Activated CD4-positive, alpha-beta memory T cell treated with anti-CD3 and anti-CD28 coated beads, Interleukin-2, amount 10 ng/mL, durations not matched to agents 7 days and 5 days (primary cell): Measurements from ENCODE around the gene LILRA5. TPM values are rescaled to one million over a fixed set of nuclear protein-coding genes. Genes with fewer than 3 reads are reported as not detected.

ENCODE experiments used
- CTCF ChIA-PET: fragments of 350-600 bp; sonication (Branson Sonifier 250); formaldehyde crosslinking; loops from one replicate; lab custom pipeline; 2021; ENCODE audit warnings: antibody characterized with exemption, inconsistent platforms; lab: Charles Lee
- POLR2A ChIA-PET: fragments of 350-600 bp; sonication (Branson Sonifier 250); formaldehyde crosslinking; loops from one replicate; lab custom pipeline; 2021; ENCODE audit warnings: antibody characterized with exemption; lab: Charles Lee
- DNase-seq: peaks from one replicate; pipeline ENCODE4 v3.0.0-alpha.2; 2020
- H3K27ac Mint-ChIP-seq: one replicate; pipeline ENCODE4 v1.8.0; 2021; ENCODE audit warnings: mild to moderate bottlenecking, mixed read lengths
- H3K27me3 Mint-ChIP-seq: one replicate; pipeline ENCODE4 v1.8.0; 2021; ENCODE audit warnings: mixed read lengths
- H3K36me3 Mint-ChIP-seq: one replicate; pipeline ENCODE4 v1.8.0; 2021; ENCODE audit warnings: low read depth, mixed read lengths
- H3K4me1 Mint-ChIP-seq: one replicate; pipeline ENCODE4 v1.8.0; 2021; ENCODE audit warnings: mixed read lengths
- H3K4me3 Mint-ChIP-seq: one replicate; pipeline ENCODE4 v1.8.0; 2021; ENCODE audit warnings: mild to moderate bottlenecking, mixed read lengths
- H3K9me3 Mint-ChIP-seq: one replicate; pipeline ENCODE4 v1.8.0; 2021; ENCODE audit warnings: mixed read lengths
- total RNA-seq, 2 experiments: library from RNA; stranded (reverse); gene quantifications; one replicate each; pipeline ENCODE4 v1.2.3, GENCODE V29; 2021

The LILRA5 gene
- total RNA-seq, 2 experiments from 2014 or later: not detected

GRCh38 chr19:54343868-54344267 is 30.9 kb upstream of the LILRA5 start:
- H3K9me3 Mint-ChIP-seq: no peaks in the 10 kb centered on the region
- ChIA-PET CTCF (interaction anchor here (0.7 kb wide), 1 partner anchor 10 kb away, joined by 4 read pairs; no protein-coding TSS in a partner anchor), POLR2A (no interaction called here)
- H3K4me3 Mint-ChIP-seq: no peak overlapping the region
- H3K36me3 Mint-ChIP-seq: no peaks in the 10 kb centered on the region
- DNase-seq: no peak
- peaks cover 38% of the 10 kb centered on the region for H3K27me3 Mint-ChIP-seq
- H3K27ac Mint-ChIP-seq: no peak overlapping the region
- peaks cover 3% of the 10 kb centered on the region for H3K4me1 Mint-ChIP-seq

GRCh38 chr19:54341295-54341694 is 28.3 kb upstream of the LILRA5 start:
- H3K4me3 Mint-ChIP-seq: no peak overlapping the region
- no peaks in the 10 kb centered on the region for H3K9me3 Mint-ChIP-seq
- no peaks in the 10 kb centered on the region for H3K4me1 Mint-ChIP-seq
- peaks cover 20% of the 10 kb centered on the region for H3K27me3 Mint-ChIP-seq
- DNase-seq: no peak
- no peaks in the 10 kb centered on the region for H3K36me3 Mint-ChIP-seq
- POLR2A ChIA-PET: no interaction called here
- CTCF ChIA-PET: interaction anchor here (1.1 kb wide), 1 partner anchor 49 kb away, joined by 4 read pairs; no protein-coding TSS in a partner anchor
- H3K27ac Mint-ChIP-seq: no peak overlapping the region

DNA sequence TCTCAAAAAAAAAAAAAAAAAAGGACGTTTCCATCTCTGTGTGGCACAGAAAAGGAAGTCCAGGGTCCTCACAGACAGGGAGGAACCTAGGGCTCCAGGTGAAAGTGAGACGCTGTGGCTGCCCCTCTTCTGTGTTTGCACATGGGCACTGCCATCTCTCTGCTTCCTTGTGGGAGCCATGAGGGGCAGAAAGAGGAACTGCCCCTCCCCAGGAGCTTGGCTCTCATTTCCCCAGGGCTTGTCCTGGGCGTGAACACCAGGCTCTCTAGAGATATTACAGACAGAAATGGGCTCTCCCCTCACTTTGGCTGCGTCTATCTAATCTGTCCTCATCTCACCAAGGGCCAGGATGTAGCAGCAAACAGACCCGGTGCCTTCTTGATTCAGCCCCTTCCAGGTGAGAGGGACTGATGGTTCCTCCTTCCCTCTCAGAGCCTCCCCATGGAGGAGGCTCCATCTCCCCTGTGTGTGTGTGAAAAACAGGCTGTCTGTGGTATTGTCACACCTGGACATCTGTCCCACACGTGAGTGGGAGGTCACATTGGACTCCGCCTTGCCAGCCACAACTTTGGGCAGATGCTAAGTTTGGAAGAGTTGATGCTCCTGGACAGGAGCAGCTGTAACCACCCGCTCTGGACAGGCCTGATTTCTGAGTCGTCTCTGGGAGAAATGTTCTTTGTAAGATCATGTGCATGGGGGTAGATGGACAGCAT is 26.8 kb upstream of the LILRA5 start:
- H3K4me1 Mint-ChIP-seq: no peaks in the 10 kb centered on the region
- DNase-seq: no peak
- H3K27ac Mint-ChIP-seq: no peak overlapping the region
- POLR2A ChIA-PET: no interaction called here
- H3K4me3 Mint-ChIP-seq: no peak overlapping the region
- H3K9me3 Mint-ChIP-seq: no peaks in the 10 kb centered on the region
- no peaks in the 10 kb centered on the region for H3K36me3 Mint-ChIP-seq
- peaks cover 20% of the 10 kb centered on the region for H3K27me3 Mint-ChIP-seq
- CTCF ChIA-PET: interaction anchor here (1.0 kb wide), 1 partner anchor 52 kb away, joined by 3 read pairs; no protein-coding TSS in a partner anchor

- DNase-seq: no peak
- no peak overlapping the region for H3K27ac Mint-ChIP-seq
- CTCF ChIA-PET: no interaction called here
- POLR2A ChIA-PET: no interaction called here
- no peak overlapping the region for H3K4me3 Mint-ChIP-seq
- H3K27me3 Mint-ChIP-seq: peaks cover 19% of the 10 kb centered on the region
- H3K4me1 Mint-ChIP-seq: no peaks in the 10 kb centered on the region
- no peaks in the 10 kb centered on the region for H3K9me3 Mint-ChIP-seq
- no peaks in the 10 kb centered on the region for H3K36me3 Mint-ChIP-seq
These were observed 25.6 kb upstream of the LILRA5 start for GRCh38 chr19:54338521-54338920.

DNA sequence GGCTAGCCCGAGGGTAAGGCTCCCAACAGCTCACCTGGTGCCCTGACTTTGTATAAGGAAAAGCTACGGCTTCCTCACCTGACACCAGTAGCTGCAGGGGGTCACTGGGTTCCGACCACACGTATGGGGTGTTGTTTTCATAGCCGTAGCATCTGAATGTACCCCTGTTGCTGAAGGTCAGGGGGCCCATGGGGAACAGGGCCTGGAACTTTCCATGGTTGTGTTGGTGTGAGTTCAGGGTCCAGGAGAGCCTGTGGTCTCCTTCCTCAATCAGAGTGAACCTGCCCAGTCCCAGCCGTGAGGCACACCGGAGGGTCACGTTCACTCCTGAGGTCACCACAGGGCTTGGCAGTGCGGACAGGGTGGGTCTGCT is 24.9 kb upstream of the LILRA5 start:
- no peak for DNase-seq
- H3K27ac Mint-ChIP-seq: no peak overlapping the region
- no peaks in the 10 kb centered on the region for H3K9me3 Mint-ChIP-seq
- no peaks in the 10 kb centered on the region for H3K36me3 Mint-ChIP-seq
- ChIA-PET CTCF (no interaction called here), POLR2A (no interaction called here)
- H3K4me3 Mint-ChIP-seq: no peak overlapping the region
- H3K27me3 Mint-ChIP-seq: peaks cover 17% of the 10 kb centered on the region
- H3K4me1 Mint-ChIP-seq: no peaks in the 10 kb centered on the region

DNA sequence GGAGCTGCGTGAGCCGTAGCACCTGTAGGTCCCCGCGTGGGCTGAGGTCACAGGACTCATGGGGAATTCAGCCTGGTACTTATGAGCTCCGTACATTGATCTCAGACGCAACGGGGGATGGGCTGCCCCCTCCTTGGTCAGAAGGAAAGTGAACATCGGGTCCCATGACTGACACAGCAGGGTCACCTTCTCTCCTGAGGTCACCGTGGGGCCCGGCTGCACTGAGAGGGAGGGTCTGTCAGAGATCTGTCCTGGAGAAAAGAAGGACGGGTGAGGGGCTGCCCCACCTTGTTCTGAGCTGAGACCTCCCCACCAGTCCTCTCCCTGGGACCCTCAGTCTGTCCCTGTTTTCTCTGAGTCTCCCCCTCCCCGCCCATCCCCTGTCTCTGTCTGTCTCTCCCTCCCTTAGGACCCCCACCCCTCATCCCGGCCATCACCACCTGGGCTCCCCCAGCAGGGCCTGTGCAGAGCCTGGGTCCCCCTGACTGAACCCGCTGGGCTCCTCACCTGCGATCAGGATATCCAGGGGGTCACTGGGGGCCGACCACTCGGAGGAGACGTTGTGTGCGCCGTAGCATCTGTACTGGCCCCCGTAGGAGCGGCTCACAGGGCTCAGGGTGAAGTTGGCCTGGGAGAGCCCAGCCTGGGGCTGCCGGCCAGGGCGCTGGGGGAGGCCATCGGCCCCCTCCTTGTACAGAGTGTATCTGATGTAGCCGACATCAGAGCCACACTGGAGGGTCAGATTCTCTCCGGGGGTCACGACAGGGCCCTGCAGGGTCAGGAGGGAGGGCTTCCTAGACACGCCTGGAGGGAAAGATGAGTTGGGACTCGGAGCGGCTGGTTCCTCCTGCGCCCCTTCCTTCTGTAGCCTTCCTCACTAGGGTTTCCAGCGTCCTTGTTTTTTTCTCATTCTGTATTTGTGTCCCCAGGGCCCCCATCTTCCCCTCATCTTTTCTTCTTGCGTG is 24.2 kb upstream of the LILRA5 start:
- H3K36me3 Mint-ChIP-seq: no peaks in the 10 kb centered on the region
- no peak for DNase-seq
- H3K27me3 Mint-ChIP-seq: peaks cover 17% of the 10 kb centered on the region
- CTCF ChIA-PET: no interaction called here
- POLR2A ChIA-PET: no interaction called here
- H3K4me3 Mint-ChIP-seq: no peak overlapping the region
- H3K4me1 Mint-ChIP-seq: no peaks in the 10 kb centered on the region
- no peaks in the 10 kb centered on the region for H3K9me3 Mint-ChIP-seq
- no peak overlapping the region for H3K27ac Mint-ChIP-seq

DNA sequence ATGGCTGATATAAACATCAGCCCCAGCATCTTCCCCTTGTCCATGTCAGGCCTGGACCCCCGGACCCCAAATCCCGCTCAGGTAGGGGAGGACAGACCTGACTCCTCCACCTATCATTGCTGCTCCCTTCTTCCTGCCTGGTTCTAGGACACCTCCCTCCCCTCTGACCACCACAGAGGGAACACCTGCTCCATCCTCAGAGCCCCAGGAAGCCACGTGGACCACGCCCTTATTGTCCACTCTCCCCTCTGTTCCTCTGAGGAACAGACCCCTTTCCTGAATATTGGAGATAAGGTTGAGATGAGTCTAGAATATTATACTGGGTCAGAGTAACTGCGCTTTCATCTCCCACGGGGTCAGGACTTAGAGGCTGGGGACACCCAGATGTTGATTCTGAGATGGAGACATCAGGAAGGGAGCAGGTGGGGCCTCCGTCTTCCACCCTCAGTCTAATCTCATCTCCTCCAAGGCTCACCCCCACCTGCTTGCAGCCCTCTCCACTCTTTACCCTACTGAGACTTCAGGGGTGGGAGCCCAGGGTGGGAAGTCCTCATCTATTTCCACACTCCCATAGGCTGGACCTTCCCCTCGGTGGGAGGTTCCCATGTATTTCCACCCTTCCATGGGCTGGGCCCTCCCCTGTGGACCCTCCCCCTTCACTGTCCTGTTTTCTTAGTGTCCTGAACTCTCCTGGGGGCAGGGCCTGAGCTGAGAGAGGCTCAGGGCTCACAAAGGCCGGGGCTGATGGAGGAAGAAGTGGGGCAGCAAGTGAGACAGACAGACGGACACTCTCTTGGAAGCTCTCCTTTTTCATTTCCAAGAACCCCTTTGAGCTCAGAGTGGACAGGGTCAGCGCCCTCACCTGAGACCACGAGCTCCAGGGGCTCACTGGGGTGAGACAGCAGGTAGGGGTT is 23.3 kb upstream of the LILRA5 start:
- ChIA-PET POLR2A (no interaction called here), CTCF (no interaction called here)
- no peak overlapping the region for H3K27ac Mint-ChIP-seq
- H3K9me3 Mint-ChIP-seq: no peaks in the 10 kb centered on the region
- H3K36me3 Mint-ChIP-seq: no peaks in the 10 kb centered on the region
- H3K27me3 Mint-ChIP-seq: peaks cover 17% of the 10 kb centered on the region
- no peak for DNase-seq
- H3K4me1 Mint-ChIP-seq: no peaks in the 10 kb centered on the region
- no peak overlapping the region for H3K4me3 Mint-ChIP-seq

DNA sequence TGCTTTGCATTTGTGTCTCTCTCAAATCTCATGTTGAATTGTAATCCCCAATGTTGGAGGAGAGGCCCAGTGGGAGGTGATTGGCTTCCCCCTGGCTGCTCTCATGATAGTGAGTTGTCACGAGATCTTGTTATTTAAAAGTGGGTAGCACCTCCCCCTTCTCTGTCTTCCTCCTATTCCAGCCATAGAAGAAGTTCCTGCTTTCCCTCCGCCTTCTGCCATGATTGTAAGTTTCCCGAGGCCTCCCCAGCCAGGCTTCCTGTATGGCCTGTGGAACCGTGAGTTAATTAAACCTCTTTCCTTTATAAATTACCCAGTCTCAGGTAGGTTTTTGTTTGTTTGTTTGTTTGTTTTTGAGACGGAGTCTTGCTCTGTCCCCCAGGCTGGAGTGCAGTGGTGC is 22.2 kb upstream of the LILRA5 start:
- CTCF ChIA-PET: no interaction called here
- Mint-ChIP-seq H3K27ac (no peak overlapping the region), H3K4me1 (no peaks in the 10 kb centered on the region), H3K36me3 (no peaks in the 10 kb centered on the region), H3K27me3 (peaks cover 16% of the 10 kb centered on the region), H3K9me3 (no peaks in the 10 kb centered on the region), H3K4me3 (no peak overlapping the region)
- POLR2A ChIA-PET: no interaction called here
- DNase-seq: no peak

GRCh38 chr19:54333586-54334298 is 20.8 kb upstream of the LILRA5 start:
- ChIA-PET CTCF (interaction anchor here (1.6 kb wide), 1 partner anchor 9 kb away, joined by 5 read pairs; no protein-coding TSS in a partner anchor), POLR2A (no interaction called here)
- peaks cover 9% of the 10 kb centered on the region for H3K27me3 Mint-ChIP-seq
- H3K4me1 Mint-ChIP-seq: no peaks in the 10 kb centered on the region
- no peak for DNase-seq
- H3K4me3 Mint-ChIP-seq: no peak overlapping the region
- H3K9me3 Mint-ChIP-seq: no peaks in the 10 kb centered on the region
- no peaks in the 10 kb centered on the region for H3K36me3 Mint-ChIP-seq
- H3K27ac Mint-ChIP-seq: no peak overlapping the region

- Mint-ChIP-seq H3K27me3 (peaks cover 13% of the 10 kb centered on the region), H3K9me3 (no peaks in the 10 kb centered on the region), H3K27ac (no peak overlapping the region), H3K4me1 (peaks cover 4% of the 10 kb centered on the region), H3K36me3 (no peaks in the 10 kb centered on the region), H3K4me3 (no peak overlapping the region)
- DNase-seq: no peak
- ChIA-PET CTCF (no interaction called here), POLR2A (interaction anchor here (0.8 kb wide), 1 partner anchor 131 kb away, joined by 3 read pairs; the partner anchor contains the start of gene RPS9)
These were observed 19.2 kb upstream of the LILRA5 start for GRCh38 chr19:54332149-54332548.

DNA sequence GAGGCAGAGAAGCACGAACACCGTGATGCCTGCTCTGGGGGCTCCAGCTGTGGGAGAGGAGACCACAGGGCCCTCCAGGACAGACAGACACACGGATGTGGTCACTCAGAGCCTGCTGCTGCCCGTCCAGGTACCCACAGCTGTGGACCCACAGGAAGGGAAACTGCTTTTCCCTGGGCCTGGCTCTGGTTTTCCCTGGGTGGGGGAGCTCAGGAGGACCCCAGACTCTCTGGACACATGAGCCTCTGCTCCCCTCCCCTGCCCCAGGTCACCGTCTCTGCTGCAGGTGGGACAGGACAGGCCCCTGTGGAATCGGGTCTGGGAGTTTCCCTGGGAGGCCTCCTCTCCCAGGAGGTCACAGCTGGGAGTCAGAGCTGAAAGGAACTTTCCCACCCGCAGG is 18.7 kb upstream of the LILRA5 start:
- H3K27ac Mint-ChIP-seq: no peak overlapping the region
- no peaks in the 10 kb centered on the region for H3K9me3 Mint-ChIP-seq

More for the DNA sequence above, 18.7 kb upstream of the LILRA5 start:
- Mint-ChIP-seq H3K27me3 (peaks cover 13% of the 10 kb centered on the region), H3K36me3 (no peaks in the 10 kb centered on the region), H3K4me3 (no peak overlapping the region), H3K4me1 (peaks cover 6% of the 10 kb centered on the region)
- no peak for DNase-seq
- ChIA-PET POLR2A (no interaction called here), CTCF (no interaction called here)
